Activated CD4-positive, CD25-positive, alpha-beta regulatory T cell treated with anti-CD3 and anti-CD28 coated beads, Interleukin-2, amount 50 U/mL, for 72 hours (primary cell): ENCODE data around the gene LRRK1.

Experiments used
- DNase-seq: peaks from one replicate; pipeline ENCODE4 v3.0.0; 2021

LRRK1 gene

DNA sequence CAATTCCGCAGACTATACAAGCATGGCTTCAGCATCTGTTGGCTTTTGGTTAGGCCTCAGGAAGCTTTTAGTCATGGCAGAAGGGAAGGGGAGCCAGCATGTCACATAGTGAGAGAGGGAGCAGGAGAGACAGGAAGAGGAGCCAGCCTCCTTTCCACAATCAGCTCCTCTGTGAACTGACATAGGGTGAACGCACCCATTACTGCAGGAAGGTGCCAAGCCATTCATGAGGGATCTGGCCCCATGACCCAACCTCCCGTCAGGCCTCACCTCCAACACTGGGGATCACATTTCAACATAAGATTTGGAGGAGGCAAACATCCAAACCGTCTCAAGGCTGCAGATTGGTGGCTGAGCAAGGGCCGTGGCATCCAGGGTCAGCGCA, 106.3 kb downstream of the LRRK1 start:
- DNase-seq: no peak

DNA sequence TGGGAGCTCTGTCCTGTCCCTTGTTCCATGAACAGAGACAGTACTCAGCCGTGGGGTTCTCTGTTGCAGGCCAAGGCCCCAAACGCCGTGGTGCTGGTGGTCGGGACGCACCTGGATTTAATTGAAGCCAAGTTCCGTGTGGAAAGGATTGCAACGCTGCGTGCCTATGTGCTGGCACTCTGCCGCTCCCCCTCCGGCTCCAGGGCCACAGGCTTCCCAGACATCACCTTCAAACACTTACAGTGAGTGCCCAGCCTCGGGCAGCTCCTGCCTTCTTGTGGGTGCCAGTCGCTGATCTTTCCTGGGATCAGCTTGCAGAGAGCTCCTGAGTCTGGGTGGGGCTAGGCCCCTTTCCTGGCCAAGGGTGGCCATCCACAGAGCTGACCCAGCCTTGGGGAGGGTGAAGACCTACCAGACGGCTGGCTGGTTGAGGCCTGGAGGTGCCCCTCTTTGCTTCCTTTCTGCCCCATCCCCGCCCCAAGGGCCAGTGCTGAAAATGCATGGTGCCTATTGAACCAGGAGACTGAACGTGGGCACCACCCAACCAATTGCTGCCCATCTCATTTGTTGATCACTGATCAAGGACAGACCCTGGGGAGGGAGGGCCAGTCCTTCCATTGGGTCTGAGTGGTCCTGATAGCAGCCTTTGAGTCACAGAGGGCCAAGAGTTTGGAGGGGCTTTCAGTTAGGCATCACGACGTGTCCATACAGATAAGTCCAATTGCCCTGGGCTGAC, 106.9 kb downstream of the LRRK1 start:
- no peak for DNase-seq

DNA sequence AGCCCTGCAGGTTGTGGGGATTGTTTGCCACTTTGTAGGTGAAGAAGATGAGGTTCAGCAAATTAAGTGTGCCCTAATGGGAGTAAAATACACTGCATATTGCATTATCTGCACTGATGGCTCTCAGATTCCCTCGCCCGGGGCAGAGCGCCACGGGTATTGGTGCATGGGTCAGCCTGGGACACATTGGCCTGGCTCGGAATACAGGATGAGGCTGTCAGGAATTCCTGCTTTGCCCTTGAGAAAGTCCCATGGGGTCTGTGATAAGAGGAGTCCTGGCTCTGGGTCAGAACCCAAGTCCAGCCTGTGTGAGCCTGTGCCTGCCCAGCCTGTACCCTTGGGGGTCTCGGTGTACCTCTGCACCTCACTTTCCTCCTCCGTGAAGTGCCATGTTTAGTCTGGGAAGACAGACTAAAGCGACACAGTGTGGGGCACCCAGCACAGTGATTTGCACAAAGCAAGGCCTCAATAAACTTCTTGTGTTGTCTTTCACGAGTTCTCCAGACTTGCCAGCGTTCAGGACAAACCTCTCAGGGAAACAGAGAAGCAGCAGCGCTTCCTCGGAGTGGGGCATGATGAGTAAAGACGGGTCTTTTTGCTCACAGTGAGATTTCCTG, 107.6 kb downstream of the LRRK1 start:
- DNase-seq: no peak

DNA sequence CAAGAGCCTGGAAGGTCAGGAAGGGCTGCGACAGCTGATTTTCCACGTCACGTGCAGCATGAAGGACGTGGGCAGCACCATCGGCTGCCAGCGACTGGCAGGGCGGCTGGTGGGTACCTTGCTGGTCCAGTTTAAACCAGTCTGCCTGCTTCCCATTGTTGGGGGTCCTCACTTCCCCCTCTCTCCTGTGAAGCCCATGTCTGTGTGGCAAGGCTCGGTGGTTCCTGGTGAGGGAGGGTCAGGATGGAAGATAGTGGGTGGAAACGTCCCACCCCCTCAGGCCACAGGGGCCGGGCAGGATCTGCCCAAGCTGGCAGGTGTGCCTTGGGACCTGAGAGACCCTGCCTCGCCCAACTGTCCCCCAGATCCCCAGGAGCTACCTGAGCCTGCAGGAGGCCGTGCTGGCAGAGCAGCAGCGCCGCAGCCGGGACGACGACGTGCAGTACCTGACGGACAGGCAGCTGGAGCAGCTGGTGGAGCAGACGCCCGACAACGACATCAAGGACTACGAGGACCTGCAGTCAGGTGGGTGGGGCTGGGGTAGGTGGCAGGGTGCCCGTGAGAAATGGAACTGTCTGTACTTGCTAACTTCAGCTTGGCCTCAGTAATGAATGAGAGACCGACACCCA, 108.2 kb downstream of the LRRK1 start:
- no peak for DNase-seq

DNA sequence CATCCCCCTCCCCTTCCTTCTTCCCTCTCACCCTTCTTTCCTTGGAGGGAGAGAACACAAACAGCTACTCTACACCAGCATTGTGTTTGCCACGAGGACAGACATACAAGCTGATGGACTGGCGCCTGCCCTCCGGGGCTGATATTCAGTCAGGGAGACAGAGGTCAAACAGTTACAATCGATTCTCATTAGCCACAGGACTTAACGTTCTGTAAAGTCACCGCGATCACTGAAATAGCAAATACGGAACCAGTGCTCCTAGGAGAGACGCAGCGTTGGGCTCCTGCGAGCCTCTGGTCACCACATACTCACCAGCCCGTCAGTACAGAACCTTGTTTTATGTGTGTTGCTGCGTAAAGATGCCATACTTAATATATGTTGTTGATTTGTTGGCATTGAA, 108.8 kb downstream of the LRRK1 start:
- no peak for DNase-seq

DNA sequence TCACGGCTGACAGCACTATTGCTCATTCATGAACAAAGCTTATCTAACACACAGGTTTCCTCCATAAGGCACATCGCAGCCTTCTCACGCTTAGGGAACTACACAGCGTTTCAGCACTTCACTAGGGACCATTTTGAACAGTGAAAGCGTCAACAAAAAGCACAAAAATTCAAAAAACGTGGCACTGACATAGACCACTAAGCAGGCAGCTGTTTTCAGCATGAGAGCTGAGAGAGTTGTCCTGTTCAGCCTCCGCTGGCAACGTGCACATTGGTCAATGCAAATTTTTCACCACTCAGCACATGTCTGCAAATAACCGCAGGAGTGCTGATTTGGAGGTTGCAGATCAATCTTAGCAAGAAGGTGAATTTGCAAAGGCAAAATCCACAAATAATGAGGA, 109.2 kb downstream of the LRRK1 start:
- no peak for DNase-seq

DNA sequence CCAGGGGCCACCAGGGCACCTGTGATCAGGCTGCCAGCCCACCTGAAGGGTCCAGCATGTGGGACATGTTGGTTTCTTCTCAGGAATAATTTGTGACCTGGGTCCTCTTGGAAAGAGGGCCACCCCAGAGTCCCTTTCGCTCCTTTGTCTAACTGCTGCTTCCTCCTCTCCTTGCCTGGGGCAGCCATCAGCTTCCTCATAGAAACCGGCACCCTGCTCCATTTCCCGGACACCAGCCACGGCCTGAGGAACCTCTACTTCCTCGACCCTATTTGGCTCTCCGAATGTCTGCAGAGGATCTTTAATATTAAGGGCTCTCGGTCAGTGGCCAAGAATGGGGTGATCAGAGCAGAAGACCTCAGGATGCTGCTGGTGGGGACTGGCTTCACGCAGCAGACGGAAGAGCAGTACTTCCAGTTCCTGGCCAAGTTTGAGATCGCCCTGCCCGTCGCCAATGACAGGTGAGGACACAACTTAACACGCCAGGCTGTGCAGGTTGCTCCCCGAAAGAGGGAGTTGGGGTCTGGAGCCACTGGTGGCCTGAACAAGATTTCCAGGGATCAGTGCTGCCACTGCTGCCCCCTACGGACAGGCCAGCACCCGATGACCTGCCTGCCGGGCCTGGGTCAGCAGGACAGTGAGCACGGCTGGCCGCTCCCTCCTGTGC, 109.7 kb downstream of the LRRK1 start:
- no peak for DNase-seq

DNA sequence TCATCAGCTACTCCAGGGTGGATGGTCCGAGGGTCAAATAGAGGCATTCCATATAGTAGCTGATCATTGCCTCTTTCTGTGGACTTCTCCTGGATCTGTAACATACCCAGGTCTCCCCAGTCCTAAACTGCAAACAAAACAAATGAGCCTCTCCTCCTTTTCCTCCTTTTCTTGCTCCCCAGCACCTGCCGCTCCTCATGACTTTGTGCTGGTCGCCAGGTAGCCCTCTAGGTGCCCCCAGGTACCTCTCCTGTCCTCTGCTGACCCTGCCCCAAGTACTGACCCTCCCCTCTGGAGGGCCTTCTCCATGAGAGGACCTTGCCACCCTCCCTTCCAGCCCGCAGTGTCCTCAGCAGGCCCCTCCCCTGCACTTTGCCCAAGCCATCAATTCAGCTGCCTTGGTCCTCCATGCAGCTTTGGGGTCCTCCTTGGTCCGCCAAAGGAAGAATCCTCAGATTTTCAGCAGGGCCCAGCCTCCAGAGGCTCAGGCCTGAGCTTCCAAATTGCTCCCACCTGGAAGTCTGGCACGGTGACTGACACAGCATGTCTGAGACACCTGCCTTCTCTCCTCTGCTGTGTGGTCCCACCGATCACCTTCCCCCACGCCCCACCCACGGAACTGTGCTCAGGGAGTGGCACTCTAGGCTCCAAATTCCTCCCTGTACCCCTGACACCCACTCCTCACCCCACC, 111.0 kb downstream of the LRRK1 start:
- no peak for DNase-seq

DNA sequence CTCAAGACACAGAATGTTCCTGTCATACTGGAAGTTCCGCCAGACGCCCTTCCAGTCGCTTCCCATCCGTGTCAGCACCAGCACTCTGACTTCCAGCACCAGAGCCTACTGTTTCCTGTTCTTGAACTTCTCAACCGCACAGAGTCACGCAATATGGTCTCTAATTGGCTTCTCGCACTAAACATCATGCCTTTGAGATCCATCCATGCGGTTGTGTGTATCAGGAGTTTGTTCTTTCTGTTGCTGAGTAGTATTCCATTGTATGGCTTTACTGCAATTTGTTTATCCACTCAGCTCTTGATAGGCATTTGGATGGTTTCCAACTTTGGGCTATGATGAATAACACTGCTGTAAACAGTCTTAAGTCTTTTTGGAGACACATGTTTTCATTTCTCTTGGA, 112.1 kb downstream of the LRRK1 start:
- DNase-seq: no peak

DNA sequence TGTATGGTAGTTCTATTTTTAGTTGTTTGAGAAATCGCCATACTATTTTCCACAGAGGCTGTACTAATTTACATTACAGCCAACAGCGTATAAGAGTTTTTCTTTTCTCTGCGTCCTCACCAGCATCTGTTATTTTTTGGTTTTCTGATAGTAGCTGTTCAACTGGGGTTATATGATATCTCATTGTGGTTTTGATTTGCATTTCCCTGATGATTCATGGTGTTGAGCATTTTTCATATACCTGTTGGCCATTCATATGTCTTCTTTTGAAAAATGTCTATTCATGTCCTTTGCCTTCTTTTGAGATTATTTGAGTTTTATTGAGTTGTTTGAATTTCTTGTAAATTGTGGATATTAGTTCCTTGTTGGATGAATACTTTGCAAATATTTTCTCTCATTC, 114.6 kb downstream of the LRRK1 start:
- no peak for DNase-seq

DNA sequence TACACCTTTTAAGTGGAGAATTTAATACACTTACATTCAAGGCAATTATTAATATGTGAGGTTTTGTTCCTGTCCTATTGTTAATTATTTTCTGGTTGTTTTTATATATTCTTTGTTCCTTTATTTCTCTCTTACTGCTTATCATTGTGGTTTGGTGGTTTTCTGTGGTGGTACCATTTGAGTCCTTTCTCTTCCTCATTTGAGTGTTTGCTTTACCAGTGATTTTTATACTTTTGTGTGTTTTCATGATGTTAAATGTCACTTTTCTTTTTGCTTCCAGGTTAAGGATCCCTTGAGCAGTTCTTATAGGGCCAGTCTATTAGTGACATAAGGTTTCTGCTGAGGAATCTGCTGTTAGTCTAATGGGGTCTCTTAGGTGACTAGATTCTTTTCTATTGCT, 116.5 kb downstream of the LRRK1 start:
- no peak for DNase-seq

DNA sequence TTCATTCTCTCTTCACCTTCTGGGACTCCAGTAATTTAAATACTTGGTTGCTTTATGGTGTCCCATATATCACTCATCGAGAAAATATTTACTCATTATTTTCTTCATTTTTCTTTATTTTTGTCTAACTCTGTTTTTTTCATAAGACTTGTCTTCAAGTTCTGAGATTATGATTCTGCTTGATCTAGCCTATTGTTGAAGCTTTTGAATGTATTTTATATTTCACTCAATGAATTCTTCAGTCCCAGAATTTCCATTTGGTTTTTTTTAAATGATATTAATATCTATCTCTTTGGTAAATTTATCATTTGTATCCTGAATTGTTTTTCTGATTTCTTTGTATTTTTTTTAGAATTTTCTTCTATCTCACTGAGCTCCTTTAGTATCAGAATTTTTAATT, 117.0 kb downstream of the LRRK1 start:
- no peak for DNase-seq

DNA sequence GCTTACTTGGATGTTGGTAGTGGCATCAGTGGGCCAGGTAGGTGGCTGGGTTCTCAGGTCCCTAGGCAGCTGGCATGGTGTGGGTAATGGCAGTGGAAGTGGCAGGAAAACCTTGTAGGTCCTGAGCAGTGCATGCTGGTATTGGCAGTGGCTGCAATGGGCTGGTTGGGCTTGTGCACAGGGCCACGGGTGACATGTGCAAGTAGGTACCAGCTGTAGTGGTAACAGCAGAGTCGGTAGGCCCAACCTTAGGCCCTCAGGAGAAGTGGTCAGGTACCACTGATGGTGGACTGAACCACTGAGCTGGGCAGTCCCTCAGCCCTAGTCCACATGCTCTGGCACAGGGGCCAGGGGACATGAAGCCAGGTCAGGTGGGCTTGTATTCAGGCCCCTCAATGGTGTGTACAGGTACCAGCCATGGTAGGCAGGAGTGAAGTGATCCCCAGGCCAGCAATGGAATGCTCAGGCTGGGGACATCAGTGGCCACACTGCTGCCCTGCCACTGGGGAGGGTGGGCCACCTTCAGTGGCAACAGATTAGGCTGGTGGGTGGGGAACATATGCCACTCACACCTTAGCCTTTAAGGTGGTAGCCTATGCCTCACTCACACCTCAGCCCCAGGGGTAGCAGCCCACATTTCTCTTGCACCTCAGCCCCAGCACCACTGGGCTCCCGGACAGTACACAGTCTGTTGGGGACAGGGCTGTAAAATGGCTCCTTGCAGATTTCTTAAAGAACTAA, 118.1 kb downstream of the LRRK1 start:
- DNase-seq: no peak

DNA sequence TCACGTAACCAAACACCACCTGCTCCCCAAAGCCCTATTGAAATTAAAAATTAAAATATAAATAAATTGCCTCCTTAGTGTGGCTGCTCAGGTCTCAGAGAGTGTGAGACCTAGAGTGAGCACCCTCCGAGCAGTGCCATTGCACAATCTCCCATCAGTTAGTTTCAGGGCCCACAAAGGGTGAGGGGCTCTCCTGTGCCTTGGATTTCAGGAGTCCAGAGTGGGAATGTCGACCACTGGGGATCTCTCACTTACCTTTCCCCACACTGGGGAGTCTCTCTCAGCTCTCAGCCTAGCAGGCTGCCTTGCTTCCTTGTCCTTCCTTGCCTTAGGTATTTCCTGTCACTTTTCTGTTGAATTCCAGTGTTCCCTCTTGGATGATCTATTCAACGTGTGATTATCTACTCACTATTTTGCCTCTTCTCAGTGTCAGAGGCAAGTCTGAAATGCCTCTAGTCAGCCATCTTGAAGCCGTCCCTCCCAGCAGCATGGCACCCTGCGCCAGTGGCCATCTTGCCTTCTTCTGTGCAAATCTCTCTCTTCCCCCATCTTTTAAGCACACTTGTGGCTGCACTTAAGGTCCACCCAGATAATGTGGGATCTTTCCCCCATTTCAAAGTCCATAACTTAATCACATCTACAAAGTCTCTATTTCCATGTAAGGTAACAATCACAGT, 119.3 kb downstream of the LRRK1 start:
- no peak for DNase-seq

DNA sequence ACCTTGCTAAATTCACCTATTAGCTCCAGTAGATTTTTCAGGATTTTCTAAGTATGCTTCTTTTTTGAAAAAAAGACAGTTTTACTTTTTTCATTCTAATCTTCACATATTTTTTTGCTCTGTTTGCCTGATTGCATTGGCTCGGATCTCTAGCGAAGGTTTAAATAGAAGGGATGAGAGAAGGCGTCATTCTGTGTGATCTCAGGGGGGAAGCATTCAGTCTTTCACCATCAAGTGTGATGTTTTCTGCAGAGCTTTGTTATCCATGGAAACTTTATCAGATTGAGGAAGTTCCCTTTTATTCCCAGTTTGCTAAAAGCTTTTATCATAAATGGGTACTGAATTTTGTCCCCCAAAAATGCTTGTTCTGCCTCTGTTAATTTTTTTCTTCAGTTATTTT, 120.3 kb downstream of the LRRK1 start:
- DNase-seq: no peak

DNA sequence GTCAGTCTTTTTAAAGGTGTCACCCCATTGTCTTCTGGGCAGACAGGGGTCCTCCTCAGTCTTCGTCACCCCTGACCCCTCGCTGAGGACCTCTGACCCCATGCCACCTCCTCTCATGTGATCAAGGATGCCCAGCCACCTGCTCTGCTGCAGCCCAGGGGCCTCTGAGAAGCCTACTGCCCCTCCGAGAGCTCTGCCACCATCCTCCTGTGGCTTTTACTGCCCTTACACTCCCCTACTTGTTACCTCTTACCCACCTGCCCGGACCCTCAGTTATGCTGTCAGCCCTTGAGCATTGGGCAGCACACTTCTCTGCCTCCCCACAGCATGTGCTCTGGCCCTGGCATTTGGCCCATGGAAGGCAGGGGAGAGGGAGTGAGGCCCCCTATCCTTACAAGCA, 123.2 kb downstream of the LRRK1 start:
- DNase-seq: no peak

DNA sequence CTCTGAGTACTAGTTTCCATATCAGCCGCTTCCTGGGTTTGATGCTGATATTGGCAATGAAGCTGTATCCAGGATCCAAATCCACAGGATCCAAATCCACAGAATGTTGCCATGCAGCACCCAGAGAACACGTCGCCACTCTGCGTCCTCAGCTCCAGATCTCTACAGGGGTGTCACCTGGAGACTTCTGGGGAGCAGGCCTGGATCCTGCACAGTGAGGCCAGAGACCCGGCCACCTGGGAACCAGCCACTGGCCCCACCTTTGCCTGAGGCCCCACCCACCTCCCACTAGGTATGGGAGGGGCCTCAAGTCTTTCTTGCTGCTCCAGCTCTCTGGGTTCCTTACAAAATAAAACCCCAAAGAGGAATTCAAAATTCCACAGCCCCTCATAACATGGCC, 123.9 kb downstream of the LRRK1 start:
- DNase-seq: no peak

DNA sequence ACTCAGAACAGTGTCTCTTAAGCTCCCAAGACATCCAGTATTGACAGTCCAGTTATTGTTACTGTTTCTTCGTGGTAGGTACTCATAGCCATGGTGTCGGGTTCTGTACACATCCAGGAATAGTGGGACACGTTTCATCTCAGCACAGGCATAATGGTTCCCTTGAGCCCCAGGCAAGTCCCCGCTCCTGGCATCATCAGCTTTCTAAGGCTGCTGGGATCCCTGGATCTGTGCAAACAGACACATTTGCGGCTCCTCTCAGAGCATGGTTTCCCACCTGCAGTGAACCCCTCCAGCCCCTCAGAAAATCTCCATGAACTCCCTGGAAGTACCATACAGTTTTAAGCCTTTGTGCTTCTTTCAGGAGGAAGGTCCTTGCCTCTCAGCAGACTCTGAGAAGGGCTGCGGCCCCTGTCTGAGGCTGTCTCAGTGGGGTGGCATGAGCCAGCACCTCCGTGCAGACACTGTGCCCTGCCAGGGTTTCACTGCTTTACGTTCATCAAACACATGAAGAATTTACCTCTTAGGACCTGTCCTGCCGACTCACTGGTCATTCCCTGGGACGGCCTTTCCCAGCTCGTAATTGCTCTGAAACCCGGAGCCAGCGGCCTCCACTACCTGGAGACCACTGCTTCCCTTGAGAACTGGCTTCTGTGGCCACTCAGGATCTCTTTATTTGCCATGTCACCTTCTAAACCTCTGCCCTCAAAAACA, 124.9 kb downstream of the LRRK1 start:
- DNase-seq: no peak

DNA sequence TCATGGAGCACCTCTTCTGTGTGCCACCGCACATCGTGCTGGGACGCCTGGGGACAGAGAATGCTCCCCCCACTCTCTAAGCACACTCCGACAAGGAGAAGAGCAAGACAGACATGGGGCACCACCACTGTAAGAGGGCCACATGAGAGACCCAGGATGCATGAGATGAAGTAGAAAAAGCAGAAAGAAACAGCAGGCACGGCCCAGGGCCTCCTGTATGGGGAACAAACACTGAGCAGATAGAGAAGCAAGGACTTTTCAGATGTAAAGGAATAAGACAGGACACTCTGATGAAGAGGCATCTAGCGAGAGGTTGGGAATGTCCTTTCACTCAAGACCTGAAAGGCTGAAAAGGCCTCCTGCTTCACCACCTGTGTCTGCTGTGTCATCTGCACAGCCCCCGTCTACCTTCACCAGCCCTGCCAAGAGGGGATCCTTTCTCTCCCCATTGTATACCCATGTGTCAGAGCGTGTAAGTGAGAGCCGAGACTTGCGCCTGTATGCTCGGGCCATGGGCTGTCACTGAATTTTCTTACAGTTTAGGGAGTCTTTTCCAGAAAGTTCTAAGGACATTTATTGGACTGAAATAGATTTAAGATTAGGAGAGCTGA, 125.6 kb downstream of the LRRK1 start:
- no peak for DNase-seq

DNA sequence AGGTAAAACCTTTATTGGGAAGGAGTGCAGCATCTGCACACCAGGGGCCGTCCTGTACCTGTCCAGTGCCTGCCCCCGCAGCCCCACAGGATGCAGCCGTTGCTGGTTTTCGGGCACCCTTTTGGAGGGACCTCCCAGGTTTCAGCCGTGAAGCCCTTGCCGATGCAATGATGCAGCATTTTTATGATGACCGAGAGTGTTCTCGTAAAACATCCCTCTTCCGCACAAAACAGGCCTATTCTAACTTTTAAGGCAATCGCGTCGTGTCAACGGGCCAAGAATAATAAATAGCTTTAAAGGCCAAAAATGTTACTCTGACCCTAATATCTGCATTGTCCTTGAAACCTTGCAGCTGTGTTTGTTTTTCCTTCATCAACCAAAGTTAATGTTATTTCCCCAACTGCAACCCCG, 126.1 kb downstream of the LRRK1 start:
- DNase-seq: no peak
